Measurements from ENCODE around the gene RAD54L2. TPM values are rescaled to one million over a fixed set of nuclear protein-coding genes. Genes with fewer than 3 reads are reported as not detected.

The RAD54L2 gene
- total and polyA plus RNA-seq, 2 of the 4 experiments (the other 2 are of a cell fraction): 6.8 to 24.2 TPM

DNA sequence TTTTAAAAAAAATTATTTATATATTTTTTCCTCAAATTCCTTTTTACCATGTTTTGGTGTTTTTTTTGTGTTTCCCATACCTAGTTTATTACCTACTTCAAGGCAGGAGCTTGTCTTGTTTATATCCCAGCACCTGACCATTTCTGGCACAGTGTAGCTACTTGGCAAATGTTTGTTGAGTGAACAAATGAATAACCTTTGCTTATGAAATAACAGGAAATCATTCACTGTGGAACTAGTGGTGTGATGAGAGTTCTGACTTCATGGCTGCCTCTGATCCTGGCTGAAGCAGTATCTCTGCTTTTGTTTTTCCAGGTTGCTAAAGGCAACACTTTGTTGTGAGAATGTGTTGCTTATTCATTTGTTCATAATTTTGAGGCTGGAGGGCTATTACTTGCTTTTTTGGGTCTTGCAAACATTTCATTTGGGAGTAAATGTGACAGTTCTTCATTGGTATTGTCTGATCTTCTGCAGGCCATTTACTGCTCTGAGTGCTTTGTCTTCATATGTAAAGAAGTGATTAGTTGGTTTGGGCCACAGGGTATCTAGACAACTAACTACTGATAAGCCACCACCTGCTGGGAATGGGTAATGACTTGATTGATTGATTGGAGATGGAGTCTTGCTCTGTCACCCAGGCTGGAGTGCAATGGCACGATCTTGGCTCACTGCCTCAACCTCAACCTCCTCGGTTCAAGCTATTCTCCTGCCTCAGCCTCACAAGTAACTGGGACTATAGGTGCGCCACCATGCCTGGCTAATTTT lies 5.7 kb downstream of the RAD54L2 start:
- Histone ChIP-seq H3K9ac (ENCODE audit: low read depth, low read length) (no peak overlapping the region), H3K4me3 (ENCODE audit: insufficient read depth, low read depth, low read length) (no peak overlapping the region), H2BK5ac (ENCODE audit: low read depth, low read length, poor library complexity, severe bottlenecking) (no peak overlapping the region), H3K4me1 (ENCODE audit: control insufficient read depth, insufficient read depth, low read length) (peaks cover 3% of the 10 kb centered on the region; the same call in 1 of the 2 replicates), H2BK20ac (ENCODE audit: low read depth, low read length) (no peak overlapping the region), H3K79me1 (ENCODE audit: low read depth in 1 of 2, low read length in 2 of 2) (peaks cover 23 to 45% of the 10 kb centered on the region in 2 experiments), H3K9me1 (ENCODE audit: insufficient read depth, low read length) (peaks cover 3% of the 10 kb centered on the region), H3K14ac (replicated peaks; ENCODE audit: low read depth, low read length) (no peak overlapping the region), H3K27ac (ENCODE audit: insufficient read depth, low read length) (no peak overlapping the region), H4K8ac (ENCODE audit: low read depth in 2 of 2, low read length in 2 of 2) (no peak overlapping the region), H3K18ac (ENCODE audit: low read depth, low read length) (no peak overlapping the region), H3K4ac (ENCODE audit: low read depth, low read length) (no peak overlapping the region), H2AFZ (replicated peaks; ENCODE audit: low read length, poor library complexity) (no peak overlapping the region), H3K36me3 (ENCODE audit: control insufficient read depth, insufficient read depth, low read length) (peaks cover 14% of the 10 kb centered on the region), H3K23ac (ENCODE audit: low read depth, low read length) (no peak overlapping the region), H2BK120ac (ENCODE audit: low read depth, low read length) (no peak overlapping the region), H4K91ac (ENCODE audit: insufficient read depth, low read depth, low read length) (no peak overlapping the region), H4K20me1 (ENCODE audit: insufficient read depth, low read length) (peaks cover 26% of the 10 kb centered on the region), H2BK15ac (ENCODE audit: low read depth, low read length) (no peak overlapping the region), H3K27me3 (ENCODE audit: control insufficient read depth, insufficient read depth, low read length) (no peaks in the 10 kb centered on the region), H3K4me2 (ENCODE audit: low read depth, low read length) (no peak overlapping the region), H3K9me3 (ENCODE audit: control insufficient read depth, insufficient read depth, low read length) (no peaks in the 10 kb centered on the region), H2AK5ac (ENCODE audit: low read depth, low read length) (no peak overlapping the region), H2AK9ac (replicated peaks; ENCODE audit: low read depth, low read length, poor library complexity) (no peak overlapping the region), H3K56ac (ENCODE audit: extremely low read depth, insufficient read depth, low read length) (no peak overlapping the region), H4K5ac (ENCODE audit: low read depth, low read length) (no peak overlapping the region)
- in situ Hi-C loops (cut with MboI; ENCODE audit: low sequenced_read_pairs) (no loop called here), intact Hi-C loops (cut with micrococcal nuclease) (no loop called here), dilution Hi-C loops (cut with HindIII; ENCODE audit: low sequenced_read_pairs, unreplicated experiment) (no loop called here)
- no TSS peak for BruUV-seq (replicated peaks)
- no CpG with 5 or more reads among the region's 3 CpGs for WGBS, 2 experiments (ENCODE audit: extremely low coverage in 2 of 2, insufficient read length in 1 of 2)
- no peak for TF ChIP-seq RCOR1 (IDR thresholded peaks at IDR 0.05; ENCODE audit: insufficient replicate concordance, low read length)
- no peak for TF ChIP-seq MAZ (IDR thresholded peaks at IDR 0.05; ENCODE audit: borderline replicate concordance, low read depth, low read length)
- ATAC-seq (ENCODE audit: low read depth): no peak
- ChIA-PET CTCF (no interaction called here), POLR2A (ENCODE audit: unreplicated experiment) (interaction anchor here (0.5 kb wide), 1 partner anchor 25 kb away, joined by 3 read pairs; no protein-coding TSS in a partner anchor)
- DNase-seq: no peak
